HG03175 (cell line): ENCODE results near the gene IBTK.
"Not testable (repeated sequence)": the region's sequence is repeated elsewhere in the genome, so short reads cannot be mapped to it uniquely, and the experiment has no call there.

ENCODE experiments used
- ATAC-seq: cut with Tn5 transposase; IDR thresholded peaks from one replicate; pipeline ENCODE4 v1.9.1; 2021; ENCODE audit warnings: mild to moderate bottlenecking, moderate library complexity; ENCODE audit not compliant: unreplicated experiment

The IBTK gene, protein sequence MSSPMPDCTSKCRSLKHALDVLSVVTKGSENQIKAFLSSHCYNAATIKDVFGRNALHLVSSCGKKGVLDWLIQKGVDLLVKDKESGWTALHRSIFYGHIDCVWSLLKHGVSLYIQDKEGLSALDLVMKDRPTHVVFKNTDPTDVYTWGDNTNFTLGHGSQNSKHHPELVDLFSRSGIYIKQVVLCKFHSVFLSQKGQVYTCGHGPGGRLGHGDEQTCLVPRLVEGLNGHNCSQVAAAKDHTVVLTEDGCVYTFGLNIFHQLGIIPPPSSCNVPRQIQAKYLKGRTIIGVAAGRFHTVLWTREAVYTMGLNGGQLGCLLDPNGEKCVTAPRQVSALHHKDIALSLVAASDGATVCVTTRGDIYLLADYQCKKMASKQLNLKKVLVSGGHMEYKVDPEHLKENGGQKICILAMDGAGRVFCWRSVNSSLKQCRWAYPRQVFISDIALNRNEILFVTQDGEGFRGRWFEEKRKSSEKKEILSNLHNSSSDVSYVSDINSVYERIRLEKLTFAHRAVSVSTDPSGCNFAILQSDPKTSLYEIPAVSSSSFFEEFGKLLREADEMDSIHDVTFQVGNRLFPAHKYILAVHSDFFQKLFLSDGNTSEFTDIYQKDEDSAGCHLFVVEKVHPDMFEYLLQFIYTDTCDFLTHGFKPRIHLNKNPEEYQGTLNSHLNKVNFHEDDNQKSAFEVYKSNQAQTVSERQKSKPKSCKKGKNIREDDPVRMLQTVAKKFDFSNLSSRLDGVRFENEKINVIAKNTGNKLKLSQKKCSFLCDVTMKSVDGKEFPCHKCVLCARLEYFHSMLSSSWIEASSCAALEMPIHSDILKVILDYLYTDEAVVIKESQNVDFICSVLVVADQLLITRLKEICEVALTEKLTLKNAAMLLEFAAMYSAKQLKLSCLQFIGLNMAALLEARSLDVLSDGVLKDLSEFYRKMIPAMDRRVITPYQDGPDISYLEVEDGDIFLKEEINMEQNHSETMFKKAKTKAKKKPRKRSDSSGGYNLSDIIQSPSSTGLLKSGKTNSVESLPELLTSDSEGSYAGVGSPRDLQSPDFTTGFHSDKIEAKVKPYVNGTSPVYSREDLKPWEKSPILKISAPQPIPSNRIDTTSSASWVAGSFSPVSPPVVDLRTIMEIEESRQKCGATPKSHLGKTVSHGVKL (N-terminal part only)

DNA sequence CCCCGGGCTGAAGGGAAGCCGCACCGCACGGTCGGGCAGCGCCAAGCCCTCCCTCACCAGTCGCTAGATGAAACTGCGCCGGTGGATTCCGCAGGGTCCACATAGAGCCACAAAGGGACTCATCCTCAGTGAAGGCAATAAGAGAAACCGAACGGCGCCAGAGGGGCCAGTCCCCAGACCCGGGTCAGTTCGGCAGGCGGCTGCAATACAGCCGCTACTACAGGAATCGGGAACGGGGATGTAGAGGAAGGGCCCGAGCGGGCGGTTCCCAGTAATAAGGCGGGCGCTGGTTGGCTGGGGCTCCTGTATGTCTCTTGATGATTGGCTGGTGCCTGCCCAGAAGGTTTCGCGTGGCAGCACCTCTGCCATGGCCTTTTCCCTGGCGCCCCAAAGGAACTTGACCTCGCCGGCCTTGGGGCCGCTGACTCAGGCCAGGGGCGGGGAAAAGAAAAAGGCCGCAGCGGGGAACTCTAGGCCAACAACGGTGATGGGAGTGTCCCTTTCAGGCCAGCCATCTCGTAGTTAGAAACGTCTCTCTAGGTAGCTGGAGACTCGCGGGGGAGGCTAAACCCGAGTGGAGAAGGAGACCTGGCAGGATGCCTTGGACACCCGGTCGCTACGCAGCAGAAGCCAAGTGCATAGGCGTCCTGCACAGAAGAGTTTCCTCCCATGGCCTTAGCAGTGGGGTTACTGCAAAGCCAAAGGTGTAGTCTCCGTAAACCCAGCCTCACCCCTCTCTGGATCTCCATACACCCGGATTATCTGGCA, at the start of gene IBTK:
IBTK (minus strand) TSS at position 240 of the 768 bp plus-strand sequence. CDS start 7,258 bp downstream, outside the sequence.
- ATAC-seq: peak; percentile 90

DNA sequence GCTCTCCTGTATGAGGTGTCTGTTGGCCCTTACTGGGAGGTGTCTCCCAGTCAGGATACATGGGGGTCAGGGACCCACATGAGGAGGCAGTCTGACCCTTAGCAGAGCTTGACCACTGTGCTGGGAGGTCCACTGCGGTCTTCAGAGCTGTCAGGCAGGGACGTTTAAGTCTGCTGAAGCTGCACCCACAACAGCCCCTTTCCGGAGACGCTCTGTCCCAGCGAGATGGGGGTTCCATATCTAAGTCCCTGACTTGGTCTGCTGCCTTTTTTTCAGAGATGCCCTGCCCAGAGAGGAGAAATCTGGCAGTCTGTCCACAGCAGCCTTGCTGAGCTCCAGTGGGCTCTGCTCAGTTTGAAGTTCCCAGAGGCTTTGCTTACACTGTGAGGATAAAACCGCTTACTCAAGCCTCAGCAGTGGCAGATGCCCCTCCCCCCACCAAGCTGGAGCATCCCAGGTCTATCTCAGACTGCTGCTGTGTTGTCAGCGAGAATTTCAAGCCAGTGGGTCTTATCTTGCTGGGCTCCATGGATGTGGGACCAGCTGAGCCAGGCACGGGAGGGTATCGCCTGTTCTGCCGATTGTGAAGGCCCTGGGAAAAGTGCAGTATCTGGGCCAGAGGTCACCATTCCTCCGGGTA, 36.3 kb upstream of the IBTK start:
- no peak for ATAC-seq

DNA sequence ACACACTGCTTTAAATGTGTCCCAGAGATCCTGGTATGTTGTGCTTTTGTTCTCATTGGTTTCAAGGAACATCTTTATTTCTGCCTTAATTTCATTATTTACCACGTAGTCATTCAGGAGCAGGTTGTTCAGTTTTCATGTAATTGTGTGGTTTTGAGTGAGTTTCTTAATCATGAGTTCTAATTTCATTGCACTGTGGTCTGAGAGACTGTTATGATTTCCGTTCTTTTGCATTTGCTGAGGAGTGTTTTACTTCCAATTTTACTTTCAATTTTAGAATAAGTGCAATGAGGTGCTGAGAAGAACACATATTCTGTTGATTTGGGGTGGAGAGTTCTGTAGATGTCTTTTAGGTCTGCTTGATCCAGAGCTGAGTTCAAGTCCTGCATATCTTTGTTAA, 34.0 kb upstream of the IBTK start:
- ATAC-seq: not testable (repeated sequence)

DNA sequence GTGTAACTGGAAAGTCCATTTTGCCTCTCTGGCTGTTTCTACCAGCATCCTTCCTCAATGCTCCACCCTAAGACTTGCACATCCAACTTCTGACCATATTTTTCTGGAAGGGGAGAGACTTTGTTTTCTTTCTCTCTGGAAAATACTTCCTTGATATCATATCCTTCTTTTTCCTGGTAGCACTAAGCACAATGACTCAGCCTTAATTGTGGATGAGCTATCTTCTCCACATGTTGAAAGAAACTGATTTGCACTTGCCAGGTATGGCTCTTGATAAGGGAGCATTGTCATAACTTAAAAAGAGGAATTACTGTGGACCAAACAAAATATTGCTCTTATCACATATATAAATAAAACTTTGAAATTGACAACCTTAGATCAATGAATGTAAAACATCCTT, 30.1 kb upstream of the IBTK start:
- ATAC-seq: no peak

DNA sequence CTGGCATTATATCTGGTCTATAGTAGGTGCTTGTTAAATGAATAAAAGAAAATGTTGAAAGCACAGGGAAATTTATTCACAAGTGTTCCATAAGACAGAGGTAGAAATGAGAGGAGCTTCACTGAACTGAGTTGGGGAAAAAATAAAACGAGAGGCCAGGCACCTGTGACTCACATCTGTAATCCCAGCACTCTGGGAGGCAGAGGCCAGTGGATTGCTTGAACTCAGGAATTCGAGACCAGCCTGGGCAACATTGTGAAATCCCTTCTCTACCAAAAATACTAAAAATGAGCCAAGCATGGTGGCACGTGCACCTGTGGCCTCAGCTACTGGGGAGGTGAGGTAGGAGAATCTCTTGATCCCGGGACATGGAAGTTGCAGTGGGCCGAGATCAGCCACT, 28.1 kb upstream of the IBTK start:
- ATAC-seq: no peak

DNA sequence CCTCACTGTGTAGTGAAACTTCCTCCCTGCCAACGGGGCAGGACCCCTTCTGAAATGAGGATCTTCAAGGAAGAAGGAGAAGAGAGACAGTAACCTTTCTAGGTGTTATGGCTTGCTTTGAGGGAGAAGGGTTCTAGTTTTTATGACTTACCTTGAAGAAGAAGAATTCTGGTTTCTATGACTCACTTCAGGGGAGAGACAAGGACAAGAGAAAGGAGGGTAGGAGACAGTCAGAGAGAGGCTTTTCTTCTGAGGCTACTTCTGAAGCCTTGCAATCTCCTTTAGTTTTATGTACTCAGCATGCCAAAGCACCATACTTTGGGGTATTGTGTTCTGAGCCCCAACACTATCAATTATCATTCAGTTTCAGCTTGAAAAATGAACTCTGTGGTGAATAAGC, 25.8 kb upstream of the IBTK start:
- ATAC-seq: no peak

DNA sequence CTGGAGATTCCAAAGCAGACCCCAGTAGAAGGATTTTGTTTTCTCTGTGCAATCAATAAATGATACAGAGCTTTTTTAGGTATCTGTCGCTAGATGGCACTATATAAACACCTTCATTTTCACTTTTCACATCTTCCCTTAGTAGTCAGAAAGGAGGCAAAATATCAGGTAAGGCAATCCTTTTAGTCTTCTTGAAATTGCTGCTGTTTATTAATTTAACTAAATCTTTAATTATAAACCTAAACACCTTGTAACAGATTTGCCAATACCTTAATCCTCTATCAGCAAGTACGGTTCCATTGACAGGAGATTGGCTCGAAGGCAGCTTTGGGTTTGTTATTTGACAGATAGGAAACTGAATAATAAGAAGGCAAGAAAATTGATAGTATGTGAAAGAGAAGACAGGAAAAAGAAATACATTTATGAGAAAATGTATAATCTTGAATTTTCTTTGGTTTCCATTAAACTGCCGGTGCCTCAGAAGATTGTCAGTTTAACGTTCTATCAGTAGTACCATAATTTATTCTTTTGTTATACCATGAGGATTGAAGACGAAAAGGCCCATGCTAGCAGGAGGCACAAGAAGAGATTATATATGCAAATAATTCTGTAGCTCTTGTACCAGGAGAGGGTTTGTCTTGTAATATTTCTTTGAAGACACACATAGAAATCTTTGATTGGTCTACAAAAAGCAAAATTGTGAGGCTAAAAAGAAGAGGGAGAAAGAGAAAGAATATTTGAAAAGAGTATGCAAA, 23.5 kb upstream of the IBTK start:
- peak; percentile 49 for ATAC-seq

DNA sequence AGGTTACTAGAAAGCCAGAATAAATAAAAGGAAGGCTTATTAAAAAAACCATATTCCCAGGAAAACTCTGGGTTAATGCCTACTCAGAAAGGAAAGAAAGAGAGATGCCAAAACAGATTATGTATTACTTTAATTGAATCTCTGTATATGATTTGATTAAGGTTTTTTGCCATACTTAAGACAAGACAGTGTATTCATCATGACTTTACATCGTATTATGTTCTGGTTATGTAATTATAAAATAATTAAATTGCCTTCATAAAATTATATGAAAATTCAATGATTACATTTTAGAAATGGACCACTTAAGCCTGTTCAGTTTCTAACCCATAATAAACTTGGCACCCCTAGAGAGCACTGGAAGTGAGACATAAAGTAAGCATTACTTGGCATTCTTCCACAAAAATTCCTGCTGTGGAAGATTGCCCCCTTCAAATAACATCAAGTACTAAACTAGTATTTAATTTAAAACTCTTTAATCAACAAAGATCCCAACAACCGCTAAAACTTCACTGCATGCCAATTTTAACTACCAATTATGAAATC, 20.8 kb upstream of the IBTK start:
- ATAC-seq: no peak

DNA sequence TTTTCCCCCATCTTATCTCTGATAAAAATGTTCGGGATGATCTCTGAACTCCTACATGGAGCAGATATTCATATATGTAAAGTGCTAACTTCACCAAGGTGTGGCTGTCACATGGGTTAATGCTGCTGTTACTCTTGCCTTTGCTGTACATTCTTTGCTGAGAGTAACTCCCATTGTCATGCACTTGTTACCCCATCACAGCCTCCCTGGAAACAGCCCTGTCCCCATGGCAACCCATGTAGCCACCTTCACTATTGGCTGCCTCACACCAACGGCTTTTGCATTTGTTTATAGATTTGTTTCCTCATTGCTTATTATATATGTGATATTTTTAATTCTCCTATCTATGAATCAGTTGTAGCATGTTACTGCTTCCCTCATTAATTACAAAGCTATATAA, 17.3 kb upstream of the IBTK start:
- ATAC-seq: no peak

DNA sequence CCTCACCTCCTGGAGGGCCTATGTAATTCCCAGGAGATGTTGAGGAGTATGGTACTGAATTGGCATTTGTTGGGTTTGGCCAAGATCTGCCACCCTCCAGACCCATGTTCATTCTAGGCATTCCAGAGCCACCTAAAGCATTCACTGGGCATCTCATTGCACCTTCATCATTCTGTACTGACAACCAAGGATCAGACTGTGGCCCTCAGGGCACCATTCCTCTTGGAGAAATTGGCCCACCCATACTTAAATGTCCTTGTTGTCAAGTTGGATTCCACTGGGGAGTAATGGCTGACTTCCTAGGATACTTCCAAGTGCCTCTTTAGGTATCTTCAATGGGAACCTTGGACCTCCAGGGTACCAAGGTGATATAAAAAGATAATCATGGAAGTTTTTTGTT, 16.8 kb upstream of the IBTK start:
- ATAC-seq: no peak

DNA sequence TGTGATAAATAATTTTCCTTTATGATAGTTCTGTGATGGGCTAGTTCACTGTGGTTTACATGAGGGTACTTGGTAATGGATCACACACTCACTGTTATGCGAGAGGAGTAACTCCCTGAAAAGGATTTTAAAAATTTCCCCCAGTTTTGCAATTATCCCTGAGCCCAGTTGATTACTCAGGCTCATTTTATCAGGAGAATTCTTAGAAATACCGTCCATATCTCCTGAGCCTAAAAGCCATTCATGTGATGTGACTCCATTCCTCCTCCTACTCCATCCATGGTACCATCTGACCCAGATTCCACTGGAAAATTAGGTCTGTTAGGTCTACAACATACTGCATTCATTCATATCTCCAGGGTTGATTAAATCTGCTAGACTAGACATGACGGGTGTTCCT, 16.4 kb upstream of the IBTK start:
- no peak for ATAC-seq

DNA sequence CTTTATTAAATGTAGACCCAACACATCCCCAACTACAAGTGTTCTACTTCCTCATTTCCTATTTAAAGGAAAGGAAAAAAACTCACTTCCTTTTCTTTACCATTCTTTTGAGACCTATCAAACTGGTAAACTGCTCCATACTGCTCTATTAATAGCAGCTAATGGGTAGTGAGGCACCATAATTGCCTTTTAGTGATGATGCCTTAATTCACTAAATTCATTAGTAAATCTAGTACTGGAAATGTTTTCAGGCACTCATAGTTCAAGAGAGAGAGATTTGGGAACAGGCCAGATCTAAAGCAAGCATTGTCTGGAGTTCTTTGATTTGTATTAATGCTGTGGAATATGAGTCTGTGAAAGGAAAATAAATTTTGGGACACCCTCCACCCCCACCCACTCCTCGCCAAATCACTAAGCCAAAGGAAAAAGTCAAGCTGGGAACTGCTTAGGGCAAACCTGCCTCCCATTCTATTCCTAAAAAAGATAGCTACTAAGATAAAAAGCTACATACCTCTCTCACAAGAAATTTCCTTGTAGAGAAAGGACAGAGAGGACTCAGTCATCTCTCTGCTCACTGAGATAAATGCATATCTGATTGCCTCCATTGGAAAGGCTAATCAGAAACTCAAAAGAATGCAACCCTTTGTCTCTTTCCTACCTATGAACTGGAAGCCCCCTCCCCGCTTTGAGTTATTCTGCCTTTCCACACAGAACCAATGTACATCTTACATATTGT, 13.6 kb upstream of the IBTK start:
- ATAC-seq: no peak

DNA sequence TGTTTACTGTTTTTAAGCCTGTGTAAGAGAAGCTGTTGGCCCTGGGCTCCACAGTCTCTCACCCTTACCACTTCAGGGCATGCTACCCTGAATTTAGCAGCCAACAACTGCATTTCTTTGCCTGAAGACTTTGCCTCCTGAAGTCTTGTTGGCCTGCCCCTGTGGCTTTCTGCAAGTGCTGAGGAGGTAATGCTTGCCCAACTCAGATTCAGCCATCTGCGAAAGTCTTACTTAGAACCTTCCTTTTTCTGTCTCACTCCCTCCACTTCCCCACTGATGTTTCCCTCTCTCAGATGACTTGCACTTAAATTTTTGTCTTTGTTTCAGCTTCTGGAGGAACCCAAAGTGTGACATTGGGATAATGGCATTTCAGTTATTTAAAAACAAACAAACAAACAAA, 11.8 kb upstream of the IBTK start:
- ATAC-seq: no peak

DNA sequence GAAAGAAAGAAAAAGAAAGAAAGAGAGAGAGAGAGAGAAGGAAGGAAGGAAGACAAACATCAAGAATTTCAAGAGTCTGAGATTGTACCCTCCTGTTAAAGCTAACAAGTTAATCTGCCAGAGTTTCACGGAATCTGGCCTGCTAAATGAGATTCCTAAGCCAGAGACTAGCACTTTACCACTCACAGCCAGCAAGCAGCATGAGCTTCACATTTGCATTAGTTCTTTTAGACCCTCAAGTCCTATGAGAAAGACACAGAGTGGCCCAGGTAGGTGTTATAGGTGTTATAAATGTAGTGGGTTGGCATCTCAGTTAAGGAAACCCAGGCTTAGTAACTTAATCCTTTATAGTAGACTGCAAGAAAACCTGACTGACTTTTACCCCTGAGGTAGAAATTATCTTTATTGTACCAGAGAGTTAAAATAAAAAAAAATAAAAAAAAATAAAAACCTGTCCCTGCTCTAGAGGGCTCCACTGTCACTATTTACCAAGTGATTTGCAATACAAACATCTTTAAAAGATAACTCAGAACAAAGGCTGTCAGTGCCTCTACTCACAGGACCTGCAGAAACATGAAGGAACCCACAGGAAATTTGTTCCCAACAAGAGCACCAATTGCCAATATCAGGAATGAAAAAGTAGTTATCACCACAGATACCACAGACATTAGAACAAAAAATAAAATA, 9.7 kb upstream of the IBTK start:
- ATAC-seq: no peak

DNA sequence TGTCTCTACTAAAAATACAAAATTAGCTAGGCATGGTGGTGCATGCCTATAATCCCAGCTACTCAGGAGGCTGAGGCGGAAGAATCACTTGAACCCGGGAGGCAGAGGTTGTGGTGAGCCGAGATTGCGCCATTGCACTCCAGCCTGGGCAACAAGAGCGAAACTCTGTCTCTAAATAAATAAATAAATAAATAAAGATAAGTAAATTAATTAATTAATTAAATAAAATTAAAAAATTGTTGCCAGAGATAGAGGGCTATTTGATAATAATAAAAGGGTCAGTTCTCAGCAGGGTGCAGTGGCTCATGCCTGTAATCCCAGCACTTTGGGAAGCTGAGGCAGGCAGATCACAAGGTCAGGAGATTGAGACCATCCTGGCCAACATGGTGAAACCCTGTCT, 7.2 kb upstream of the IBTK start:
- ATAC-seq: not testable (repeated sequence)

DNA sequence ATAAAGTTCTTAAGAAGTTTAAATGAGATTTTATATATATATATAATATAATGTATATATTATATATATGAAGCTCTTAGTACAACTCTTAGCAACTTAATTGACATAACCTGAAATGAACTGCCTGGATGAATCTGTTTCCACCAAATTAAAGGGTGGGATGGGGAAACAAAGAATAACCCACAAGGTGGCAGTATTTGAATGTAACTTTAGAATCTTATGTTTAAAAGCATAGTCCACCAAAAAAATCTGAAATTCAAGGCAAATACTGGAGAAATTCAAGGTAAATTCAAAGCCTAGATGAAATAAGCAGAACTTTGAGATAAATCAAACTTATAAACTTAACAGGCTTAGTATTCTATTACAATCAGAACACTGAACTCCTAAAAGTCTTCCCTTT, 4.4 kb upstream of the IBTK start:
- ATAC-seq: no peak

DNA sequence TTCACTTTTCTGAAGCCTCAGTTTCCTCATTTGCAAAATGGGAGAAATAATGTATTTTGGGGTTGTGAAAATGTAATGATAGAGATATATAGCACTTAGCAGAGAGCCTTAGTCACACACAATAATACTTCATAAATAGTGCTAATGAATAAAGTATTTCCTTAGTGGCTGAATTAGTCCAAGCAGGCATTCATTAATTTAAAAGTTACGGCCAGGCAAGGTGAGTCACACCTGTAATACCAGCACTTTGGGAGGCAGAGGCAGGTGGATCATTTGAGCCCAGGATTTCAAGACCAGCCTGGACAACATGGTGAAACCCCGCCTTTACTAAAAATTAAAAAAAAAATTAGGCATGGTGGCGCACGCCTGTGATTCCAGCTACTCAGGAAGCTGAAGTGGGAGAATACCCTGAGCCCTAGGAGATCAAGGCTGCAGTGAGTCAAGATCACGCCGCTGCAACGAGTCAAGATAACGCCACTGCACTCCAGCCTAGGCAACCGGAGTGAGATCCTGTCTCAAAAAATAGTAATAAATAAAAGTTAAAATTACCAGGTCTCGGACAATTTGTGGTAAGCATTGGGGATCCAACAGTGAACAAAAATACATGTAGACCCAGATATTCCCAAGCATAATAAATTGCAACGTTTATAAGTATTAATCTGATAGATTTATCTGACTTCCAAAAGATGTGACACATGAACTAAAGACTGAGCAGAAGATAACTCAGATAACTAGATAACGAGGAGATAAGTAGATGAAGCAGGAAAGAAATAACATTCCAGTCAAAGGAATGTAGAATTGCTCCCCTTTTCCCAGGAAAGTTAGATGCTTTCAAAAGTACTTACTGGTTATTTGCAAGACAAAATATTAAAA, 2.1 kb upstream of the IBTK start:
- ATAC-seq: no peak
